Small intestine (tissue), 7 donors: ENCODE data around the gene IVL. TPM values are rescaled to one million over a fixed set of nuclear protein-coding genes. Genes with fewer than 3 reads are reported as not detected.

Experiments
- DNase-seq, 2 donors: peaks; one replicate each; pipeline versions ENCODE4 v3.0.0 to v3.0.0-alpha.2; 2013
- FAIRE-seq: peaks from 2 replicates; lab custom pipeline; 2012; peaks lifted over from hg19 to GRCh38; lab: Jason Lieb, UNC
- H3K27ac ChIP-seq, 3 donors: one replicate each; pipeline ENCODE4 v1.5.1; 2013; ENCODE audit warnings: low read length in 2 of 3, mild to moderate bottlenecking in 2 of 3, control low read depth in 1 of 3, inconsistent platforms in 1 of 3, low read depth in 1 of 3, moderate library complexity in 1 of 3
- H3K27me3 ChIP-seq, 3 donors: one replicate each; pipeline ENCODE4 v1.6.1; 2013; ENCODE audit warnings: low read length in 3 of 3, inconsistent platforms in 1 of 3; ENCODE audit not compliant: control insufficient read depth in 3 of 3, insufficient read depth in 3 of 3
- H3K36me3 ChIP-seq, 3 donors: one replicate each; pipeline ENCODE4 v1.6.1; 2013; ENCODE audit warnings: low read length in 3 of 3, inconsistent platforms in 1 of 3, low read depth in 1 of 3, mild to moderate bottlenecking in 1 of 3, moderate library complexity in 1 of 3; ENCODE audit not compliant: control insufficient read depth in 3 of 3, insufficient read depth in 2 of 3
- H3K4me1 ChIP-seq, 3 donors: one replicate each; pipeline ENCODE4 v1.6.1; 2013; ENCODE audit warnings: low read length in 2 of 3, inconsistent platforms in 1 of 3, low read depth in 1 of 3, mild to moderate bottlenecking in 1 of 3, moderate library complexity in 1 of 3; ENCODE audit not compliant: control insufficient read depth in 3 of 3, insufficient read depth in 2 of 3
- H3K4me3 ChIP-seq, 3 donors: one replicate each; pipeline ENCODE4 v1.5.1; 2013; ENCODE audit warnings: low read length in 3 of 3, control low read depth in 1 of 3, inconsistent platforms in 1 of 3, low read depth in 1 of 3, mild to moderate bottlenecking in 1 of 3, moderate library complexity in 1 of 3
- H3K9me3 ChIP-seq, 2 donors: one replicate each; pipeline ENCODE4 v1.6.1; 2013; ENCODE audit warnings: low read depth in 1 of 2, low read length in 1 of 2; ENCODE audit not compliant: control insufficient read depth in 2 of 2, insufficient read depth in 1 of 2
- WGBS, 3 donors: extraction: QIAGEN DNeasy Blood & Tissue Kit; methylation state at CpG; one replicate each; pipeline ENCODE4 v1.1.7; 2013; 5-methylcytosine and 5-hydroxymethylcytosine counted together
- polyA plus RNA-seq, 4 donors: library from polyadenylated mRNA; stranded (reverse) in 3 of 4; unstranded in 1 of 4; fragments of 200-250 nt in 3 of 4; fragments of 120-200 nt in 1 of 4; gene quantifications; one replicate each; pipeline versions ENCODE4 v1.2.1 to v1.2.3, GENCODE V29; 2013
- donor health status: healthy with polysubstance abuse.
- donor health status: control.
- donor health status: control.
- donor health status: Bipolar disorder and iron deficiency.
- donor health status: healthy.

The IVL gene
- polyA plus RNA-seq, 4 donors: 0.03 to 0.45 TPM; not detected in 2

DNA sequence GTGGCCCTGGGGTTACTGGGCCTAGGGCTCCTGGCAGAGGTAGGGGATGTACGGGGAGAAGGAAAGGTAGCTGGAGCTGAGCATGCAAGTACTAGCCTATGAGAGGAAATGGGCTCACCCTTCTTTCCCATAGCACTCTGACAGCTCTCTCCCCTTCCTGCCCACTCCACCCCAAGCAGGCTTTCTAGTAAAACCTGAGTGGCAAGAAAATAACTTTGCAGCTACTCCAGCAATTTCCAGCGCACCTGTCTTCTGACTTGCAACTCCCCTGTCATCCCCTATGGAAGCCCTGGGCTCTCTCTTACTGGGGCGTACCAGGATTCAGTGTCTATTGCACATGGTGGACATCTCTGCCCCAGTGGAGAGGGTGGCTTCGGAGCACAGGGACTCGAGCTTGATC lies 6.7 kb upstream of the IVL start:
- H3K36me3 ChIP-seq: no peaks in the 10 kb centered on the region
- H3K4me1 ChIP-seq: no peaks in the 10 kb centered on the region
- H3K9me3 ChIP-seq: no peaks in the 10 kb centered on the region
- FAIRE-seq (no peak), DNase-seq (no peak)
- H3K27ac ChIP-seq: no peak overlapping the region
- 75 to 76% (median 76%) methylated on average over 5 of the region's 5 CpGs for WGBS, 3 donors
- H3K27me3 ChIP-seq: peaks cover 0 to 13% (median 0%) of the 10 kb centered on the region in 3 donors
- no peak overlapping the region for H3K4me3 ChIP-seq

DNA sequence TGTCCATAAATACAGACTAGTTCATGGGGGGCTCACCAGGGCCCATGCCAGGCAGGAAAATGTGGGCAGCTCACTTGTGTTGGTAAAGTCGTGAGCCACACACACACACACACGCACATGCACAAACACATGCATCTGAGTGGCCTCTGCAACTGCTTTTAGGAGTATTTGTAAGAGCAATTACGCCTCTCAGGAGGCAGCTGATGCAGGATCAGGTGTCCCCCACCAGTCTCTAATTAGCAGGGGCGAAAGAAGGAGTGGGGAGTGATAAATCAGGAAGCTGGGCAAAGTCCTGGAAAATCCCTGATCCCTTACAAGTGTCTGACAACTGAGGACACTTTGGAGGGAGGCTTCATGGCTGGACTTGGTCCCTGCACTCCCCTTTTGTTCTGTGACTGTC lies 5.7 kb upstream of the IVL start:
- no peaks in the 10 kb centered on the region for H3K36me3 ChIP-seq
- FAIRE-seq: no peak
- WGBS, 3 donors: 28 to 49% (median 43%) methylated on average over 4 of the region's 4 CpGs
- DNase-seq: peak in 1 of 2 donors; percentile 53
- no peaks in the 10 kb centered on the region for H3K9me3 ChIP-seq
- no peak overlapping the region for H3K4me3 ChIP-seq
- H3K27ac ChIP-seq: no peak overlapping the region
- peaks cover 0 to 9% (median 0%) of the 10 kb centered on the region in 3 donors for H3K27me3 ChIP-seq
- no peaks in the 10 kb centered on the region for H3K4me1 ChIP-seq

DNA sequence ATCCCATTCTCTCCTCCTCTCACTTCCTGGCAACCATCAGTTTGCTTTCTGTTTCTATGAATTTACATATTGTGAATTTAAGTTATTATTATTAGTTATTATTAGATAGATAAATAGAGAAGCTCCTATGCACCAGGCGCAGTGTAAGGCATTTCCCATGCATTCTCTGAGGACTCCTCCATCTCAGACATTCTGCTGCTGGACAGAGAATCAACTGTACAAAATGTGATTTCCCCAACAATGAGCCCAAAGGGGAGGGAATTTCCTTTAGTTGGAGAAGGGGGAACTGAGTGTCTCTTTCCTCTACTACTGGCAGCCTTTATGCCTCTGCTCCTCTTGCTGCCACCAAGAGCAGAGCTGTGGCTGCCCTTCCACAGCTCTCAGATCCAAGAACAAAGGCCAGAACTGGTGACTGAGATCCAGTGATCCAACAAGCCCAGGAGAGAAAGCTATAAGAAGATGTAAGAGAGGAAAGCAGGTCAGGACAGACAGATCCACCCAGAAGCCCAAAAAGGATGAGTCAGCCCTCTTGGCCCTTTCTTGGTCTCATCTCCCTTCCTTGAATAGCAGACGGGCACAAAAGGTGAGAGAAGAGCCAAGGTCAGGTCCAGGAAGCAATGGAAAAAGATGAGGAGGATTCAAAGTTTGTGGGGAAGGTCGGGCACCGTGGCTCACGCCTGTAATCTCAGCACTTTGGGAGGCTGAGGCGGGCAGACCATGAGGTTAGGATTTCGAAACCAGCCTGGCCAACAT lies 3.5 kb upstream of the IVL start:
- no peaks in the 10 kb centered on the region for H3K36me3 ChIP-seq
- H3K9me3 ChIP-seq: no peaks in the 10 kb centered on the region
- H3K4me1 ChIP-seq: no peaks in the 10 kb centered on the region
- H3K4me3 ChIP-seq: no peak overlapping the region
- no peak overlapping the region for H3K27ac ChIP-seq
- H3K27me3 ChIP-seq: peaks cover 0 to 9% (median 0%) of the 10 kb centered on the region in 3 donors
- no peak for FAIRE-seq
- no peak for DNase-seq
- 66 to 82% (median 76%) methylated on average over 7 of the region's 7 CpGs for WGBS, 3 donors

DNA sequence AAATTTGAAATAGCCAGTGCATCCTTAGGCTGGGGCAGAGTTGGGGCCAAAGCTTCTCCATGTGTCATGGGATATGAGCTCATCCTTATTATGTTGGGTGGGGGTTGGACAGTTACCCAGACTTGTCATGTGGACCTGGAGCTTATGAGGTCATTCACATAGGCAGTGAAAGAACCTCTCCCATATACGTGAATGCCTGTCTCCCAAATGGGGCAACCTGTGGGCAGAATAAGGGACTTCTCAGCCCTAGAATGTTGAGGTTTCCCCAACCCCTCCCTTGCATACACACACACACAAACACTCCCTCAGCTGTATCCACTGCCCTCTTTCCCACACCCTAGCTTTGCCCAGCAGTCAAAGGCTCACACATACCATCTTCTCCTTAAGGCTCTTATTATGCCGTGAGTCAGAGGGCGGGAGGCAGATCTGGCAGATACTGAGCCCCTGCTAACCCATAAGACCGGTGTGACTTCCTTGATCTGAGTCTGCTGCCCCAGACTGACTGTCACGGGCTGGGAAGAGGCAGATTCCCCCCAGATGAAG lies 2.3 kb upstream of the IVL start:
- H3K4me1 ChIP-seq: no peaks in the 10 kb centered on the region
- DNase-seq (peak in 1 of 2 donors; percentile 11), FAIRE-seq (no peak)
- no peaks in the 10 kb centered on the region for H3K36me3 ChIP-seq
- no peaks in the 10 kb centered on the region for H3K9me3 ChIP-seq
- H3K27me3 ChIP-seq: peaks cover 0 to 9% (median 0%) of the 10 kb centered on the region in 3 donors
- no peak overlapping the region for H3K27ac ChIP-seq
- H3K4me3 ChIP-seq: no peak overlapping the region
- 20 to 43% (median 26%) methylated on average over 5 of the region's 5 CpGs for WGBS, 3 donors

DNA sequence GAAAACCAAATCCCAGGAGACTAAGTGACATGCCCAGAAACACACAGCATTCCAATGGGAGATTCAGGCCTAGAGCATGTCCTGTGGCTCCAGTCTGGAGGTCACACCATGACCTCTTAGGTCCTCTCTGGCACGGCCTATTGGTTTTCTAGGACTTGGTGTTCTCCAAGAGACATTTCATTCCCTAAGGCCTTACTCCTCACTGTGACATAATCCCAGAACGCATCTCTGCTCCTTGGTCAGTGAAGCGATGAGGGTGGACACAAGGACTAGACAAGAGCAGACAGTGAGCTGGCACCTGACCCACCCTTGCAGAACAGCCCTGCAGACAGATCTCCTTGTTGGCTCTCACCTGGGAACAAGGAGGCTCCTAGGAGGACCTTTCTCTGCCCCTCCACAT lies 860 bp downstream of the IVL start:
- 86 to 88% (median 87%) methylated on average over 3 of the region's 3 CpGs for WGBS, 3 donors
- H3K27ac ChIP-seq: no peak overlapping the region
- H3K9me3 ChIP-seq: no peaks in the 10 kb centered on the region
- H3K36me3 ChIP-seq: no peaks in the 10 kb centered on the region
- peaks cover 0 to 6% (median 0%) of the 10 kb centered on the region in 3 donors for H3K27me3 ChIP-seq
- DNase-seq: no peak
- no peak overlapping the region for H3K4me3 ChIP-seq
- no peak for FAIRE-seq
- H3K4me1 ChIP-seq: no peaks in the 10 kb centered on the region

DNA sequence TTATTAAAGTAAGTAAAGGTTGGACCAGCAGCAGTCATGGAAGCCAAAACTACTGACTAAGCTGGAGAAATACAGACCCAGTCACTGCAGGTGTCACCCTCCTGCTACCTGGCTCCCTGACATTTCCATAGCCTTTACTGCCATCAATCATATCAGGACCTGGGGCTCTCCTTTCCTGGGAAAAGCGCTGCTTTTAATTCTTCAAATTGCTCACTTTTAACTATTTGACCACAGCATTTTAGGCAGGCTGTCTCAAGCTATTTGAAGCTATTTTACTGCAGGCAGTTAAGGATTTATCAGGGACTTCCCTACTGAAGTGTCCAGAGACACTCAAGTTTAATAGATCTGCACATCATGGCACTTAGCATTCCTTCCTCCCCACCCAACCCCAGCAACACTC lies 4.1 kb downstream of the IVL start:
- DNase-seq (no peak), FAIRE-seq (no peak)
- H3K36me3 ChIP-seq: no peaks in the 10 kb centered on the region
- H3K4me3 ChIP-seq: no peak overlapping the region
- no peak overlapping the region for H3K27ac ChIP-seq
- no peaks in the 10 kb centered on the region for H3K9me3 ChIP-seq
- WGBS, 3 donors: 63 to 81% (median 67%) methylated on average over 1 of the region's 1 CpG
- H3K27me3 ChIP-seq: peaks cover 0 to 2% (median 0%) of the 10 kb centered on the region in 3 donors
- H3K4me1 ChIP-seq: no peaks in the 10 kb centered on the region

DNA sequence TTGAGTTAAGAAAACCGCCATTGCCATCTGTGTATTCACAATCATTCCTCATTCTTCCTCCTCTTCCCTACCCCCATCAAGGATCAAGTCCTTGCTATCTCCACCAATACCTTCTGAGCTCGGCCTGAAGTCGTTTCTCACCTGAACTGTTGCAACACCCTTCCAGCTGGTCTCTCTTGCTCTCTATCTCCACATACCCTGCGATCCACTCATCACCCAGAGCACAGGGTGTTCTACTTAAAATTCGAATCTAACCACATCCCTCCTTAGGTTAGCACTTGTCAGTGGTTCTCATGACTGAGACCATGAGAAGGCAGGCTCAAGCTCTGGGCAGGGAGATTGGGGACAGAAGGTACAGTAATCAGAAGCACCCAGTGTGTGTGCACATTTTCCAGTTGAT lies 4.6 kb downstream of the IVL start:
- DNase-seq: no peak
- no peak for FAIRE-seq
- no peaks in the 10 kb centered on the region for H3K4me1 ChIP-seq
- no peak overlapping the region for H3K27ac ChIP-seq
- peaks cover 0 to 2% (median 0%) of the 10 kb centered on the region in 3 donors for H3K27me3 ChIP-seq
- H3K36me3 ChIP-seq: no peaks in the 10 kb centered on the region
- no peaks in the 10 kb centered on the region for H3K9me3 ChIP-seq
- H3K4me3 ChIP-seq: no peak overlapping the region
- WGBS, 3 donors: 41 to 61% (median 54%) methylated on average over 5 of the region's 5 CpGs

DNA sequence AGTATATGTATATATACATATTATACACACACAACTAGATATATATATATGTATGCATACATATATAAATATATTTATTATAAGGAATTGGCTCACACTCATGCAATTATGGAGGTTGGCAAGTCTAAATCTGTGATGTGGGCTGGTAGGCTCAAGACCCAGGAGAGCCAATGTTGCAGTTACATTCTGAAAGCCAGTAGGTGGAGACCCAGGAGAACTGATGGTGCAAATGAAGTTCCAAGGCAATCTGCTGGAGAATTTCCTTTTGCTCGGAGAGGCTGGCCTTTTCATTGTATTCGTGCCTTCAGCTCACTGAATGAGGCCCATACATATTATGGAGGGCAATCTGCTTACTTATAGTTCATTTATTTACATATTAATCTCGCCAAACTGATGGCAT lies 9.4 kb downstream of the IVL start:
- Histone ChIP-seq H3K36me3 (no peaks in the 10 kb centered on the region), H3K4me1 (no peaks in the 10 kb centered on the region), H3K9me3 (no peaks in the 10 kb centered on the region), H3K27ac (no peak overlapping the region), H3K27me3 (peaks cover 0 to 2% (median 0%) of the 10 kb centered on the region in 3 donors), H3K4me3 (no peak overlapping the region)
- FAIRE-seq (no peak), DNase-seq (peak; percentile 9 to 15)
- WGBS, 3 donors: 8 to 24% (median 10%) methylated on average over 3 of the region's 3 CpGs
